Activated CD4-positive, alpha-beta T cell treated with anti-CD3 and anti-CD28 coated beads, Interleukin-2, Interleukin-4, amounts not matched to agents 100 ng/mL and 50 ng/mL, durations not matched to agents 16 hours and 8 hours (primary cell): Measurements from ENCODE around the gene INAFM2.

Source experiments
- DNase-seq: peaks from one replicate; pipeline ENCODE4 v3.0.0-alpha.2; 2020; ENCODE audit warnings: low spot score

INAFM2 gene

DNA sequence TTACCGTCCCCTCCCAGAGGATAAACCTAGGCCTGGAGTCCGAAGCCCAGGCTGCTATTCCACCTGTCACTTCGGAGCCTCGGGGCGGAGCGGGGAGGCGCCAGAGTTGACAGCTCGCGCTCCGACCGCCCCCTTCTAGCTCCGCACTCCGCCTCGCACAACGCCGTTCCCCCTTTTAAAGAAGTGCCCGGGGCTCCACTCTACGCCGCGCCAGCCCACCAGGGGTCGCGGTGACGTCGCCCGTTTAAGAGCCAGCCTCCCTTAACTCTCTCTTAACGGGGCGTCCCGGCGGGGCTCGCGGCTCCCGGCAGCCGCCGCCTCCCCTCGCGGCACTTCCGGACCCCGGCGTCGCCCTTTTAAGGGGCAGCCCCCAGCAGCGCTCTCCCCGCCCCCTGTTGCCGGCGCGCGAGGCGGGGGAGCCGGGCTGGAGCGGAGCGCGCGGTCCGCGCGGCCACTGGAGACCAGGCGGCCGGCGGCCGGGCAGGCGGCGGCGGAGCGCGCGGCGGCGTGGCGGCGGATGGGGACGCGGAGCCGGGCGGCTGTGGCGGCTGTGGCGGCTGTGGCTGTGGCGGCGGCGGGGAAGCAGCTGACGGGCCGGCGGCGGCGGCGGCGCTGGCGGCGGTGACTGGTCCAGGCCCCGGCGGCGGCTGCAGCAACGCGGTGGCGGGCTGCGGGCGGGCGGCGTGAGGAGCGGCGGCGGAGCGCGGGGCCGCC lies at the start of gene INAFM2:
INAFM2 (plus strand) TSS at position 454 of the 714 bp plus-strand sequence. CDS start 364 bp downstream, outside the sequence.
- DNase-seq, result peak; percentile 86

DNA sequence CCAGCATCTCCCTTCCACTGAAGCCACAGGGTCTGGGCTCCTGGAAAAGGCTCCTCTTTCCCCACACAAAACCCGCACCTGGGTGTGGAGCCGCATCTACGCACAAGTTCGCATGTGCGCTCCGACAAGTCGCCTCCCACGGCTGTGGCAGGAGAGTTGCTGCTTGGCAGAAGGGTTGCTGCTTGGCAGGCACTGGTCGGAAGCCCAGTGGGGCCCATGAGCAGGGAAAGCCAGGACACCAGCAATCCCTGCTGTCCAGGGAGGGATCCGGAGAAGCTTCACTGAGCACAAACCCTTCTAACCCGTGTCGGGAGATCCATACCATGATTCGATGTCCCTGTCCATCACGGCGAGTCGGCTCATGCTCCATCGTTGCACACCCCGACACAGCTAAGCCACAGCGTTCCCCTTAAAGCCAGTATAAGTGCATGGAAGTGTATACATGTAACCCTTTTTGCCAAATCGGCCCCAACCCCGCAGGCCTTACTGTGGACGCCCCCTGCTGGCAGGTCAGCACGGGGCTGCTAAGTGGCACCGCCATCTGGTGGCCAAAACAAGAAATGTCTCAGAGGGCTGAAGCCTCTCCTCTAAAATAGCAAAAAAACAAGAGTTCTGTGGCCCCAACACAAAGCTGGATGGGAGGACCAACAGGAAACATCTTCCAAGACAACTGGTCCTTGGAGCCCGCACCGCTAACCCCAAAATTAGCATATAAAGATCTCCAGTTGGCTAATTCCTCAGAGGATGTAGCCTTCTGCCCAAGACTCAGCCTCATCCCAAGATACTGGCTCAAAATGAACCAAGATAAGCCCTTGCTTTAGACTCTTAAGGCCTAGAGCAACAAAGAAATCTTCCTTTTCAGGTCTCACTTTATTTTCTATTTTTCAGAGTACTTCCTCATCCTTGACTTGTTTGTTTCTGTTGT lies 48.9 kb upstream of the INAFM2 start:
- DNase-seq, result peak; percentile 87

DNA sequence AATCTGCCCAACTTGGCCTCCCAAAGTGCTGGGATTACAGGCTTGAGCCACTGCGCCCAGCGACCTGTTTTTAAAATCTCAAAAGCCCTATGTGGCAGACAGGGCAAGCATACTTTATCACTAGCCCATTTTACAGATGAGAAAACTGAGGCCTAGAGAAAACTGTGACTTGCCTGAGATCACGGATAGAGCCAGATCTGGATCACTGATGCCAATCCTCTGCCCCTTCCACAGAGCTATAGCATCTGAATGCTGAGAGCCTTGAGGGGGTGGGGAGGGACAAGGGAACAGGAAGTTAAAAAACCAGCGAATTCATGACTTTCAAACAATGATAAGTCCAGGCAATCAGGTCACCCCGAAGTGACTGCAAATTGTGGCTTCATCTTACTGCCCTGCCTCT lies 48.0 kb upstream of the INAFM2 start:
- DNase-seq, result no peak

DNA sequence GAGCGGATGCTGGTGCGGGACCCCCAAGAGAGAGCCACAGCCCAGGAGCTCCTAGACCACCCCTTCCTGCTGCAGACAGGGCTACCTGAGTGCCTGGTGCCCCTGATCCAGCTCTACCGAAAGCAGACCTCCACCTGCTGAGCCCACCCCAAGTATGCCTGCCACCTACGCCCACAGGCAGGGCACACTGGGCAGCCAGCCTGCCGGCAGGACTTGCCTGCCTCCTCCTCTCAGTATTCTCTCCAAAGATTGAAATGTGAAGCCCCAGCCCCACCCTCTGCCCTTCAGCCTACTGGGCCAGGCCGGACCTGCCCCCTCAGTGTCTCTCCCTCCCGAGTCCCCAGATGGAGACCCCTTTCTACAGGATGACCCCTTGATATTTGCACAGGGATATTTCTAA lies 47.5 kb upstream of the INAFM2 start:
- no peak for DNase-seq

DNA sequence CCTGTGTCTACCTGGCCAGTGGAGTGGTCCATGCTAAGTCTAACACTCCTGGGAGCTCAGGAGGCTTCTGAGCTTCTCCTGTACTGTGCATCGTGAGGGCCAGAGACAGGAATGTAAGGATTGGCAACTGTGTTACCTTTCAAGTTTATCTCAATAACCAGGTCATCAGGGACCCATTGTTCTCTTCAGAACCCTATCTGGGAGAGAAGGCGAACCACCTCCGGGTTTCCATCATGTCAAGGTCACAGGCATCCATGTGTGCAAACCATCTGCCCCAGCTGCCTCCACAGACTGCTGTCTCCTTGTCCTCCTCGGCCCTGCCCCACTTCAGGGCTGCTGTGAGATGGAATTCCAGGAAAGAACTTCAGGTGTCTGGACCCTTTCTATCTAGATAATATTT lies 46.6 kb upstream of the INAFM2 start:
- DNase-seq, result no peak

DNA sequence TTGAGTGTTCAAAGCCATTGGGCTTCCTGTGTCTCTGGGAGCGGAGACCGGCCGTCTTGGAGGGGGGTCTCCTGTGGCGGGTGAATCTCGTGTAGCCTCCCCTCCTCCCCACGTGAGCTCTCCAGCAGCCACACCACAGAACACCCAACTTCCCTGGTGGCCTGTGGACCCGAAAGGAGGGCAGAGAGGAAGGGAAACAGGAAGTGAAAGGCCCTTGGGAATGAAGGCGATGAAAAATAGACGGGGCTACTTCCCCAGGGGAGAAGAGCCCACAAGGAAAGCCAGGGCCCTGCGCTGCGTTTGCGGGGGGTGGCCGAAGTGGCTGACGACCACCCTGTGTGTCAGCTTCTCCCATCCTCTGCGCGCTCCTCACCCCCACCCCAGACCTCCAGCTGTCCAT lies 46.0 kb upstream of the INAFM2 start:
- DNase-seq, result no peak

DNA sequence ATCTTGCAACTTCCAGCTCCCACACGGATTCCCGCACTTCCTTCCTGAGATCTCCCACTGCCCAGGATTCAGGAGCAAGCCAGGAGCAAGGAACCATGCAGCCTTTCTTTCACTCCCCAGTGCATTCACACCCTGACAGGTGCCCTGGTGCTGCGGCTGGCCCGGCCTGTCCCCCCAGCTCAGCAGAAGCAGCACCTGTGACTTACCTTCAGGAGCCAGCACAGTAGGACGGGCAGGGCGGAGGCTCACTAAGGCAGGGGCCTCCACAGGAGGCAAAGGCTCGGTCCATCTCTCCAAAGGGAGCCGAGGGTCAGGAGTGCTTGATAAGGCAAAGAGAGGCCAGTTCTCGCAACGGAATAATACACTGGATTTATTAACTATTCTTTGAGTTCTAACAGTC lies 45.5 kb upstream of the INAFM2 start:
- DNase-seq, result no peak

DNA sequence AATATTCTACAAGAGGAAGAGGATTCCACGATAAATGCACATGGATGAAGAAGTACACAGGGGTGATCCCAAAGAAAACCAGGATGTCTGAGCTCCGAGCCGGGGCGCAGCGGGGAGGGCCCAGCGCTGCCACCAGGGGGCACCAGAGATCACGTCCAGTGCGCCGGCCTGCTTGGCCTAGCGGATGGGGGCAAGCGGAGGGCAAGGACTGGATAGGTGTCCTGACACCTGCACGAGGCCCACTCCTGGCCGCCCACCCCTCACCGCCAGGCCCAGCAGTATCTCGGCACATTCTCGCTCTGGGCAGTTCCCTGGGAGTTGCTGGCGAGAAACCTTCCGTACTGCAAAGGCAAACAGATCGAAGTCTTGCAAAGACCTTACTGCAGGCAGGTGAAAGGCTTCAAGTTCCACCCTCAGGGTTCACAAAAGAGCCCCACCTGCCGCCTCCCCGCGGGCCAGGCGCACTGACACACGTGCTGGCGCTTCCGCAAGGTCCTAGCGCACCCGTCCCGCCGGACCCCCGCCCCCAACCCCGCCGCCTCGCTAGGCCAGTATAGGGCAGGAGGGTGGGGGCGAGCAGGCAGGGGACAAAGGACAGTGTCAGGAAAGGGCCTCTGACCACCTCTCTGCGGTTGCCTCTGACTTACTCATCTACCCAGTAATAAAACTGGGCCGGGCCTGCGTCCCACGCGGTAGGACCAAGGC lies 43.9 kb upstream of the INAFM2 start:
- DNase-seq, result peak; percentile 56

DNA sequence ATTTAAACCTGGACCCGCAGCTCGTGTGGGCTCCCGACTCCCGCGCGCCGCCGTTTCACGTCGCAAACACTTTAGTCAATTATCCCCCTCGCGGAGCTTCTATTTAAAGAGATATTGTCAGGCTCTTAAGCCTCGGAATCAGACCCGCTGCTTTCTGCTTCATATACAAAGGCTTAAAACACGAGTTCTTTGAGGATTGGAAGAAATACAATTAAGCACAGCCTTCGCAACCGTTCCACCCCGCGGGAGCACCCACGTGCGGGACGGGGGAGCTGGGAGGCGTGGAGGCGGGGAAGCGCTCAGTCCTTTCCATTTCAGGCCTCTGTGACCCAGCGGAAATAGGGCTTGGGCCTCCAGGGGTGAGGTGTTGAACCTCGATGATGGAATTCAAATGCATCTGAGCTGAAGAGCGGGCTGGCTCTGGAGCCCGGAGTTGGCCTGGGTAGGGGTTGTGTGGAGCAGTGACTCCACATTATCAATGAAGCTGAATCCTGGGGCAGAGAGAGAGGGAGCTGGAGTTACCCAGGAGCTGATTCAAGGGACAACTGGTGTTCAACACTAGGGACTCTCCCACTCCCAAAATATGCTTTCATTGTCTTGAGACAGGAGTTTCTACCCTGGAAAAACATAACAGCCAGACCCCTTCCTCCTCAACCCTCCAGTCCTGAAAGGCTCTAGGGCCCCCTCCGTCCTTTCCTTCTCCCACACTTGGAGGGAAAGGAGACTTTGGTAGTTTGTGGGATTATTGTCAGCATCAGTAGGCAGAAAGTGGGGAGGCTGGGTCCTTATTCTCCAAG lies 43.0 kb upstream of the INAFM2 start:
- DNase-seq, result no peak

DNA sequence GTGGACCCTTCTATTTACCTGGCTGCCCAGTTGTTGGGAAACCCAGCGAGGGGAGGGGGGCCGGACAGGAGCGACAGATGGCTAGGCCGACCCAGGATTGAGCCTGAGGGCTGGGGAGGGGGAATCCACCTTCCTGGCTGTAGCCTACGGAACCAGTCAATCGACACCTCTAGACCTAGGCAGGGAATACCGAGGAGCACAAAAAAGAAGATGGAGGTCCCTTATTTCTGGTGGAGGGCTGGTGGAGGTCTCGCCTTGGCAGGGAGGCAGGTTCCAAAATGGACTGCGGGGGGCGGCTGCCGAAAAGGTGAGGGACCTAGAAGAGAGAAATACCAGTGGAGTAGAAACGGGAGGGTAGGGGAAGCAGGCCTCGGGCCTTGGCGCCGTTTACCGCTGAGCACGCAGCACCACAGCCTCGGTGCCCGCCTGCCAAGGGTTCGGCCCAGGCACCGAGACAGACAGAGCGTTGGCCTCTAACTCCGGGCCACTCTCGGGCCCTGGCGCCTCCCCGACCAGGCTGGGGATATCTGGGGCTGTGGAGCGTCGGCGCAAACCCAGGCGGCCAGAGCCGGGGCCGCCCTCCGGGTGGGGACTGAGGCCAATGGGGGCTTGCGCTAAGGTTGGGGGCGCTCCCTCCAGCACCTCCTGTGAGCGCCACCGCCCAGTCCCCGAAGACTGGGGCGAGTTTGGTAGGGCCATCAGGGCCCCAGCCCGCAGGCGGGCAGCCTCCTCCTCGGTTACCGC lies 42.3 kb upstream of the INAFM2 start:
- DNase-seq, result no peak

DNA sequence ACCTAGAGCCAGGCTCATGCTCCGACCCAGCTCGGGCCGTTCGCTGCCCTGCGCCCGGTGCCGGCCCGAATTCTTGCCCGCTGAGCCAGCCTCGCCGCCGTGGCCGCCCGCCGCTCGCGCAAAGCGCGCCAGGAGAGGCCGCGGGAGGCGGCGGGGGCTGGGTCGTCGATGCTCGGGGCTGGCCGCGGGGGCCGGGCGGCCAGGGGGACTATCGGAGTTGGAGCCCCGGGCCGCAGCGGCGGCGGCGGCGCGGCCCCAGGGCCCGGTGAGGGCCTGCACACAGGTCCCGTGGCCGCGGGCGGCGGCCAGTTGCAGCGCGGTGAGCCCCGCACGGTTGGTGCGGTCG lies 41.7 kb upstream of the INAFM2 start:
- DNase-seq, result no peak

DNA sequence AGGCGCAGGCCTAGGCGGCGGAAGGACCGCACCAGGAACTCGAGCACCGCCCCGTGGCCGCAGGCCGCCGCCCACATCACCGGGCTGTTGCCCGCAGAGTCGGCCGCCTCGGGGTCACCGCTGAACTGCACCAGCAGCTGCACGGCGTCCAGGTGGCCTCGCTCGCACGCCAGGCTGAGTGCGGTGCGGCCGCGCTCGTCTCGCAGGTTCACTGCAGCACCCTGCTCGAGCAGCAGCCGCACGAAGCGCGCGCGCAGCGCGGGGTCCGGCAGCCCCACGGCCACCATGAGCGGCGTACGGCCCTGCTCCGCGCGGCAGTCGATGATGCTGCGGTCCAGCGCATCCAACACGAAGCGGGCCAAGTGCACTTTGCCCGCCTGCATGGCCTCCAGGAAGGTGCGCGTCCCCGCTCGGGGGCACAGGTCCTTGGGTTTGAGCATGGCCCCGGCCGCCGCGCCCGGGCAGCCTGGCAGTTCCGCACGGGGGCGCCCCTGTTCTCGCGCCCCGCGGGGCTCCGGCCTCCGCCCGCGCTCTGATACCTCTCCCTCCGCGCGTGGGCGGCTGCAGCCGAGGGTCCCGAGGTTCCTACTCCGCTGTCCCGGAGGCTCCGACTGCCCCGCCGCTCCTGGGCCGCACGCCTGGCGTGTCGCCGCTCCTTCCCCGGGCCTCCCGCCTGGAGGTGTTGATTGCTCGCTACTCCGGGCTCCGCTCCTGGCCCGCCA lies 41.2 kb upstream of the INAFM2 start:
- DNase-seq, result peak; percentile 38

DNA sequence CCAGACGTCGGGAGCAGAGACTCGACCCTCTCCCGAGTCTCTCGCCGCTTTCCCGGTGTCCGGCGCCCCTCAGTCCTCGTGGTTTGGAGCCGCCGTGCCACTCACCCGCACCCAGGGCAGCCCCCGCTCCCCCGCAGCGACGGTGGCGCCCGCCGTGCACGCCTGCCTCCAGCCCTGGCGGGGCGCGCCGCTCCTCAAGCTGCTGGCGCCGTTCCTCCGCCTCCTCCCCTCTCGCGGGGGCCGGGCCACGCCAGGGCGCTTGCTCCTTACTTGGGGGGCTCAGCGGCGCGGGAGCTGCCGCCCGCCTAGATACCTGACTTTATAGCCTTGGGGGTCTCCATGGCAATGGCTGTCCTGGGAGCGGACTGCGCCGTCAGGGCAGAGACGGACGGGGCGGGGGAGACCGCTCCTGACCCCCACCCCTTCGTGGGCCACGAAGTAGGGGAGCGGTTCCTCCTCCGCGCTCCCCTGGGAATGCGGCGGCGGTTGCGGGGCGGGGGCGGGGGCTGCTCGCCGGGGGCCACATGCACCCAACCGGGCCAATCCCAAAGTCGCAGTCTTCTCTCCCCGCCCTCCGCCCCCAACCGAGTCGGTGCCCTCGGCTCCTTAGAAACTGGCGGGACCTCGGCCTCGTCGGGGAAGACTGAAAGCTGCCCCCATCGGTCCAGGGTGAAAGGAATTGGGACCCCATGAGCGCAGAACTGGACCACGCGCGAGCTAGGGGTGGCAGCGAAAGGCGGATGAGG lies 40.5 kb upstream of the INAFM2 start, which contains the start of gene ANKRD63:
ANKRD63 (minus strand) TSS at position 196 of the 746 bp plus-strand sequence. CDS start 478 bp downstream, outside the sequence.
- DNase-seq, result no peak

DNA sequence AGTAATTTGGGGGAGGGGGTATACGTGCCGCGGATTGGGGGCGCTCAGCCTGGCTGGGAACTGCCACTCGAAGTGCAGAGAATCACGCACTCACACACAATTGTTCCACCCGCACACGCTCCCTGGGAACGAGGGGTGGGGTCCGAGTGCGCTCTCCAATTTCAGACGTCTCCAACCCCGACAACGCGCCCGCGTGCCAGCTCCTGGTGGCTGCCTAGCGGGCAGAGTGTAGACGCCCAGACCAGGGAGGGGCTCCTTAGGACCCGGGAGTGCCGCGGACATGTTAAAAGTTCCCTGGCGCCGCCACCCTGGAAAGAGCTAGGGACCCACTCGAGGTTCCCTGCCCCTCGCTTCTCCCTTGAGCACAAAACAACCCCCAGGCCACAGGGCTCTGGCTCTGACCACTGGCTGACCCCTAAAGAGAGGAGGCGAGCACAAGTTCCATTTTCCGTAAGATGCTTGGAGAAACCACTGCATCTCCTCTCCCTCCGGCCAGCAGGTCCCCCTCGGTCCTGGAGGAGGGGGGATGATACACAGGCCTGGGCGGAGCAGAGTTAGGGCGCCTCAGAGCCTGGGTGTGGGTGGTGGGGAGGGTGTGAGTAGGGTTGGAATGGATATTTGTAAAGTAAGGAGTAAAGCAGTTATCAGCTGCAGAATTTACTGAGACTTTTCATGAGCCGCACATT lies 39.7 kb upstream of the INAFM2 start:
- no peak for DNase-seq

DNA sequence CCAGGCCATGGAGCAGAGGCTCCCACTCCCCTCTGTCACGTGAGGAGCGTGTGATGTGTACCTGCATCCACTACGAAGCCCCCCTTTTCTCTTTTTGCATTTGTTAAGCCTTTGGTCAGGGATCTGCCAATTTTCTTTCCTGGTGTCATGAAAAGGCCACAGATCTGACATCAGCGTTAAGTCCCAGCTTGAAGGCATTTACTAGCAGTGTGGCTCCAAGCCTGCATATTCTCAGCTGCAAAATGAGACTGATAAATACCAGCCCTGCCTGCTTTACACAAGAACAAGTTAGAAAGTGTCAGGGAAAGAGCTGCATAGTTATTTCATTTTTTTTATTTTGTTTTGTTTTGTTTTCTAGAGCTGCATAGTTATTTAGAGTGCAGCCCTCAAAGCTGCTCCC lies 38.3 kb upstream of the INAFM2 start:
- DNase-seq, result no peak

DNA sequence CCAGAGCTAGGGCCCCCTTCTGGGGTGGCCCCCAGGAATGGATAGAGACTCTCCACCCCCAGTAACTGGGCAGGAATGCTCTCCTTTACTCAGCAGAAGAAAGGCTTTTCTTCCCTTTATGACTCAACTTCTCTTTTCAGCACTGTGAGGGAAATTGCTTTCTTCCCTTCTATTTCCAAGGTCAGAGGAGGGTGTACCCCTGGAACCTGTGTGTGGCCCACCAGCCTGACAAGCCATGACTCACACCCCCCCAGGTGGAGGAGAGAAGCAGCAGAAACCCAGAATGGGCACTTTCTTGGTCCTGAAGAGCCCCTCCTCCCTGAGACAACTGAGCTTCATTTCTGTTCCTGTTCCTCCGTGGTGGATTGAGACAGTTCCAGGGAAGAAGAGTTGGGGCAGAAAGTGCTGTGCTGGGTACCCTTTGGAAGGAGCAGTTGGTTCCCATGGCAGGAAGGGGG lies 37.9 kb upstream of the INAFM2 start:
- DNase-seq, result no peak

DNA sequence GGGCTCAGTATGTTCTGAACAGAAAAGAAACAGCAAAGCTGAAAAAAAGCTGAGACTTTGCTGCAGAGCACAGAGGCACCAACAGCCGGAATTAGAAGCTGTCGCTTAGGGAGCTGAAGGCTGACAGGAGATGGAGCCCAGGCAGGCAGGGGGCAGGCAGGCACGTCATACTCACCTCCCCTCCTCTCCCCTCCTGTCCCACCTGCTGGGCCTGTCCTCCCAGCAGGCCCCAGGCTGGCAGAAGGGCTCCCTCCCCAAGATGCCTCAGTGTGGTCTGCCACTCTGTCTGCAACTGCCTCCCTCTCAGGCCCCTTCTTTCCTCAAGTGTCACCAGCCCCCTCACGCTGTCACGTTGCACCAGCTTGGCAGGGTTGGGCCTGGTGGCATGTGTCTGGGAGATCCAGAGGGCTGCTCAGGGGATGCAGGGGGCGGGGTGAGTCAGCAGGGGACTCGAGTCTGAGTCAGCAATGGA lies 37.4 kb upstream of the INAFM2 start:
- DNase-seq, result no peak

DNA sequence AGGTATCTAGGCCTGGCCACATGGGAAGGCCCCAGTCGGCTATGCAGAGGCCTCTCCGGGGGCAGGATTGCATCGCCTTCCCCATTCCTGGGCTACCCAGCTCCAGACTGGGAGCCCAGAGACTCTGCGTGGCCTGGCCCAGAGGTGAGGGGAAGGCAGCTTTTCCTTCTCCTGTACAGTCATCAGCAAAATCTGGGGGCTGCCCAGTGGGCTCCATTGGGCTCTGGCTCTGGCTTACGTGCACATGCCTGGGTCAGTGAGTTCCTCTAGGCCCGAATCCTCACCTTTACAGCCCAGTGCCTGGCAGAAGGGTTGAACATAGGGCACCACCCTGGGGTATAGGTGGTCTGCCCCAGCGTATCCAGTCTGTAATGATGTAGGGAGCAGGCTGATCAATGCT lies 36.7 kb upstream of the INAFM2 start:
- no peak for DNase-seq

DNA sequence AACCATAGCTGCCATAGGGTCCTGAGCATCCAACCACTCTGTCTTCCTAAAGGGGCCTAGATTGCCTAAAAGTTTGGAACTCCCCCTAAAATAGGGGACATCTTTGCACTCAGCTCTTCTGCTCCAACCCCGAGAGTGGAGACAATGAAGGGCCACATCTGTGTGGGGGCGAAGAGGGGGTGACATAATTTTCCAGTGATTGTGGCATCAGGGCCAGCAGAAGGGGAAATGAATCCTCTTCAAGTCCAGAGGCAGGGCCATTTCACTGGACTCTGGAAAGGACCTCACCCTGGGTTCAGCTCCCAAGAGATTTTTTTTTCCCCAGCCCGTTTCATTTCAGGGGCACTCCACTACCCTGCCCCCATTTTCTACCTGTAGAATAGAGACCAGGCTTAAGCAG lies 36.0 kb upstream of the INAFM2 start:
- no peak for DNase-seq
